Vagina (tissue), 2 donors: Measurements from ENCODE around the gene NEIL1.

Experiments used
- POLR2A ChIP-seq, 2 donors: fragments of 450-650 bp; IDR thresholded peaks; one replicate each; pipeline ENCODE4 v1.6.1; 2017; ENCODE audit warnings: antibody characterized with exemption in 2 of 2, mild to moderate bottlenecking in 2 of 2, moderate library complexity in 2 of 2
- POLR2AphosphoS5 ChIP-seq, 2 donors: sonication (generic); formaldehyde crosslinking; IDR thresholded peaks; one replicate each; pipeline ENCODE4 v1.9.0; 2017; ENCODE audit warnings: antibody characterized with exemption in 2 of 2, mild to moderate bottlenecking in 2 of 2, low read depth in 1 of 2; ENCODE audit not compliant: insufficient read depth in 1 of 2
- TF ChIP-seq, protein P1 (sequence below), 3 experiments: fragments of 450-650 bp in 2 of 3; fragments of 200-600 bp in 1 of 3; sonication (generic) in 1 of 3; IDR thresholded peaks; one replicate each; pipeline ENCODE4 v1.5.1; 2017 to 2019; ENCODE audit warnings: antibody characterized with exemption in 3 of 3, mild to moderate bottlenecking in 2 of 3, moderate library complexity in 2 of 3

DNA sequence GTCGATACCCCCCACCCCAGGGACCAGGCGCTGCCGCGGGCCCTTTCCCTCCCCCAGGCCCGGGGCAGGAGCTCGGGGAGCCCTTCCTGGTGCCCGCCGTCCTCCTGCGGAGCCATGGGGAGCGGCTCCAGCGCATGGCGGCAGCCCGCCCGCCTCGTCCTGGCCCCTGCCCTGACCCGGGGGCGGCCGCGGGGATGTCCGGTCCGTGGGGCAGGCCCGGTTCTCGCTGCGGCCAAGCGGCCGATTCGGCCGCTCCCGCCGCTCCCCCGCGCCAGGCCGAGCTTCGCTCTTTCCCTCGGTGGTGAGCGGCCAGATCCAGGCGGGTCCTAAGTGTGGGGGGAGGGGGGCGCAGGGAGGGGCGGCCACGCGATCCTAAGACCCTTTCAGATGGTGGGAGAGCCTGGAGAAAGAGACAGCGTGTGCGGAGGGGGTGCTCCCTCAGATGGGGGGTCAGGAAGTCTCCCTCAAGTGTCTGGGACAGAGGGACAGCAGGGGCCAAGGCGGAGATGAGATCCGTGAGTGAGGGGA lies 1.3 kb downstream of the NEIL1 start:
- TF ChIP-seq POLR2AphosphoS5 (IDR thresholded peaks at IDR 0.05; ENCODE audit: insufficient read depth in 1 of 2, low read depth in 1 of 2) (no peak), POLR2A (IDR thresholded peaks at IDR 0.05) (no peak)
- TF ChIP-seq, protein P1, sequence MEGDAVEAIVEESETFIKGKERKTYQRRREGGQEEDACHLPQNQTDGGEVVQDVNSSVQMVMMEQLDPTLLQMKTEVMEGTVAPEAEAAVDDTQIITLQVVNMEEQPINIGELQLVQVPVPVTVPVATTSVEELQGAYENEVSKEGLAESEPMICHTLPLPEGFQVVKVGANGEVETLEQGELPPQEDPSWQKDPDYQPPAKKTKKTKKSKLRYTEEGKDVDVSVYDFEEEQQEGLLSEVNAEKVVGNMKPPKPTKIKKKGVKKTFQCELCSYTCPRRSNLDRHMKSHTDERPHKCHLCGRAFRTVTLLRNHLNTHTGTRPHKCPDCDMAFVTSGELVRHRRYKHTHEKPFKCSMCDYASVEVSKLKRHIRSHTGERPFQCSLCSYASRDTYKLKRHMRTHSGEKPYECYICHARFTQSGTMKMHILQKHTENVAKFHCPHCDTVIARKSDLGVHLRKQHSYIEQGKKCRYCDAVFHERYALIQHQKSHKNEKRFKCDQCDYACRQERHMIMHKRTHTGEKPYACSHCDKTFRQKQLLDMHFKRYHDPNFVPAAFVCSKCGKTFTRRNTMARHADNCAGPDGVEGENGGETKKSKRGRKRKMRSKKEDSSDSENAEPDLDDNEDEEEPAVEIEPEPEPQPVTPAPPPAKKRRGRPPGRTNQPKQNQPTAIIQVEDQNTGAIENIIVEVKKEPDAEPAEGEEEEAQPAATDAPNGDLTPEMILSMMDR (IDR thresholded peaks at IDR 0.05), result no peak
